WI38 (cell line): ENCODE data around the gene SEC24C.
"Not testable (repeated sequence)": the region's sequence is repeated elsewhere in the genome, so short reads cannot be mapped to it uniquely, and the experiment has no call there.

Source experiments
- H3K4me3 ChIP-seq: 2 replicates; pipeline ENCODE4 v1.5.1; 2011; ENCODE audit warnings: low read depth, mild to moderate bottlenecking, control low read depth, low read length
- CTCF ChIP-seq: IDR thresholded peaks from 2 replicates; pipeline ENCODE4 v1.5.1; 2012; ENCODE audit warnings: low read depth, mild to moderate bottlenecking, control low read depth, low read length

SEC24C gene

GRCh38 chr10:73717556-73717955, 26.6 kb upstream of the SEC24C start:
- H3K4me3 ChIP-seq = no peak overlapping the region
- TF ChIP-seq CTCF = no peak

- H3K4me3 ChIP-seq = not testable (repeated sequence)
Observed at GRCh38 chr10:73720561-73720960, 23.6 kb upstream of the SEC24C start.

- TF ChIP-seq CTCF = no peak
- H3K4me3 ChIP-seq = no peak overlapping the region
Observed at GRCh38 chr10:73723516-73723915, 20.7 kb upstream of the SEC24C start.

GRCh38 chr10:73729781-73730152, 14.4 kb upstream of the SEC24C start:
- peak overlapping the region; percentile 94 for H3K4me3 ChIP-seq

- peak overlapping the region; percentile 94 for H3K4me3 ChIP-seq
- TF ChIP-seq CTCF = no peak
Observed at GRCh38 chr10:73730153-73730906, 13.8 kb upstream of the SEC24C start.

GRCh38 chr10:73731588-73732375, 12.4 kb upstream of the SEC24C start:
- H3K4me3 ChIP-seq = no peak overlapping the region
- no peak for TF ChIP-seq CTCF

GRCh38 chr10:73732426-73732825, 11.7 kb upstream of the SEC24C start:
- TF ChIP-seq CTCF = no peak

GRCh38 chr10:73732931-73733623, 11.1 kb upstream of the SEC24C start:
- no peak for TF ChIP-seq CTCF
- H3K4me3 ChIP-seq = no peak overlapping the region

More at GRCh38 chr10:73732426-73732825, 11.7 kb upstream of the SEC24C start:
- no peak overlapping the region for H3K4me3 ChIP-seq
